Hepatocyte (in vitro differentiated cells): ENCODE data around the gene PTPRM.

Experiments
- CTCF ChIP-seq: fragments of 200-600 bp; sonication (generic); IDR thresholded peaks from 2 replicates; pipeline ENCODE4 v1.5.1; 2016; ENCODE audit warnings: antibody characterized with exemption, mild to moderate bottlenecking; ENCODE audit not compliant: poor library complexity
- EZH2phosphoT487 ChIP-seq: fragments of 200-600 bp; sonication (generic); IDR thresholded peaks from one replicate; pipeline ENCODE4 v1.6.1; 2018; ENCODE audit warnings: antibody characterized with exemption, mild to moderate bottlenecking, low read depth, moderate library complexity; ENCODE audit not compliant: unreplicated experiment, severe bottlenecking

- no peak for TF ChIP-seq EZH2phosphoT487
- no peak for TF ChIP-seq CTCF
Observed at GRCh38 chr18:8416212-8417019, 849.3 kb downstream of the PTPRM start.
